HCT116 (cell line): ENCODE results near the gene PEAK3.

Experiments used
- JUND ChIP-seq: IDR thresholded peaks from 2 replicates; pipeline ENCODE4 v1.6.1; 2012
- POLR2A ChIP-seq: IDR thresholded peaks from 2 replicates; pipeline ENCODE4 v1.7.0; 2011; ENCODE audit warnings: borderline replicate concordance; ENCODE audit not compliant: insufficient read depth, insufficient read length; ENCODE audit errors: extremely low read depth
- YY1 ChIP-seq: IDR thresholded peaks from 2 replicates; pipeline ENCODE4 v1.6.1; 2011; ENCODE audit warnings: low read length, low read depth, moderate library complexity, mild to moderate bottlenecking; ENCODE audit not compliant: insufficient replicate concordance; ENCODE audit errors: extremely low read depth
- TF ChIP-seq, protein P1 (sequence below): IDR thresholded peaks from 2 replicates; pipeline ENCODE4 v1.6.1; 2012; ENCODE audit warnings: low read depth
- TF ChIP-seq, protein P2 (sequence below), 3 experiments: fragments of 200-600 bp in 1 of 3; sonication (generic) in 1 of 3; IDR thresholded peaks in 2 of 3; conservative IDR thresholded peaks in 1 of 3; 2 replicates each; pipeline ENCODE4 v1.5.1; 2012 to 2017; ENCODE audit warnings: low read depth in 2 of 3, low read length in 2 of 3, antibody characterized with exemption in 1 of 3, borderline replicate concordance in 1 of 3, control low read depth in 1 of 3, mild to moderate bottlenecking in 1 of 3, mixed read lengths in 1 of 3, mixed run types in 1 of 3, moderate library complexity in 1 of 3; ENCODE audit not compliant: insufficient read depth in 1 of 3
- TF ChIP-seq, protein P3 (sequence below): IDR thresholded peaks from 2 replicates; pipeline ENCODE4 v1.6.1; 2011; ENCODE audit warnings: mild to moderate bottlenecking, low read length, moderate library complexity; ENCODE audit not compliant: insufficient replicate concordance; ENCODE audit errors: extremely low read depth

DNA sequence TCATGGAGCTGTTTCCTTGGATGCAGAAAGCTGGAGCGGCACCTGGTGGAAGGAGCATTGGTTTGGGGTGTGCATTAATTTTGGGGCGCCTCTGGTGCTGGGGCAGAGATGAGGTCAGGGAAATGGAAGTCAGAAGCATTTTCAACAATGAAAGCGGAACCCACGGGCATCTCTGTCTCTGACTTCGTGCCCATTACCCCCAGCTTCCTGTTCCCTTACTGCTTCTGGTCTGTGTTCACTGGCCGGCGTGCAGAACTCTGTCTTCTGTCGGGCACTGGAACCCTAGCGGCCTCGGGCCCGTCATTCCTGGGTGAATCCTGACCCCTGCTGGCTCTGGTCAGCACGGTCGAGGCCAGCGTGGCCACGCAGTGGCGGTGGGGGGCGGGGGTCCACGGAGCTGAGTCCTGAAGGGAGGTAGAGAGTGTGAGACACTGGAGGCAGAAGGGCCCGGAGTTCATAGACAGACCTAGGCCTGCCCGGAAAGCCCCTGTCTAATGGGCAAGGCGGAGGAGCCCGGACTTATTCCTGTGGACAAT, 33.9 kb upstream of the PEAK3 start:
- no peak for TF ChIP-seq POLR2A
- TF ChIP-seq JUND: no peak
- no peak for TF ChIP-seq YY1
- TF ChIP-seq, protein P1, sequence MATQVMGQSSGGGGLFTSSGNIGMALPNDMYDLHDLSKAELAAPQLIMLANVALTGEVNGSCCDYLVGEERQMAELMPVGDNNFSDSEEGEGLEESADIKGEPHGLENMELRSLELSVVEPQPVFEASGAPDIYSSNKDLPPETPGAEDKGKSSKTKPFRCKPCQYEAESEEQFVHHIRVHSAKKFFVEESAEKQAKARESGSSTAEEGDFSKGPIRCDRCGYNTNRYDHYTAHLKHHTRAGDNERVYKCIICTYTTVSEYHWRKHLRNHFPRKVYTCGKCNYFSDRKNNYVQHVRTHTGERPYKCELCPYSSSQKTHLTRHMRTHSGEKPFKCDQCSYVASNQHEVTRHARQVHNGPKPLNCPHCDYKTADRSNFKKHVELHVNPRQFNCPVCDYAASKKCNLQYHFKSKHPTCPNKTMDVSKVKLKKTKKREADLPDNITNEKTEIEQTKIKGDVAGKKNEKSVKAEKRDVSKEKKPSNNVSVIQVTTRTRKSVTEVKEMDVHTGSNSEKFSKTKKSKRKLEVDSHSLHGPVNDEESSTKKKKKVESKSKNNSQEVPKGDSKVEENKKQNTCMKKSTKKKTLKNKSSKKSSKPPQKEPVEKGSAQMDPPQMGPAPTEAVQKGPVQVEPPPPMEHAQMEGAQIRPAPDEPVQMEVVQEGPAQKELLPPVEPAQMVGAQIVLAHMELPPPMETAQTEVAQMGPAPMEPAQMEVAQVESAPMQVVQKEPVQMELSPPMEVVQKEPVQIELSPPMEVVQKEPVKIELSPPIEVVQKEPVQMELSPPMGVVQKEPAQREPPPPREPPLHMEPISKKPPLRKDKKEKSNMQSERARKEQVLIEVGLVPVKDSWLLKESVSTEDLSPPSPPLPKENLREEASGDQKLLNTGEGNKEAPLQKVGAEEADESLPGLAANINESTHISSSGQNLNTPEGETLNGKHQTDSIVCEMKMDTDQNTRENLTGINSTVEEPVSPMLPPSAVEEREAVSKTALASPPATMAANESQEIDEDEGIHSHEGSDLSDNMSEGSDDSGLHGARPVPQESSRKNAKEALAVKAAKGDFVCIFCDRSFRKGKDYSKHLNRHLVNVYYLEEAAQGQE: no peak
- TF ChIP-seq, protein P2, sequence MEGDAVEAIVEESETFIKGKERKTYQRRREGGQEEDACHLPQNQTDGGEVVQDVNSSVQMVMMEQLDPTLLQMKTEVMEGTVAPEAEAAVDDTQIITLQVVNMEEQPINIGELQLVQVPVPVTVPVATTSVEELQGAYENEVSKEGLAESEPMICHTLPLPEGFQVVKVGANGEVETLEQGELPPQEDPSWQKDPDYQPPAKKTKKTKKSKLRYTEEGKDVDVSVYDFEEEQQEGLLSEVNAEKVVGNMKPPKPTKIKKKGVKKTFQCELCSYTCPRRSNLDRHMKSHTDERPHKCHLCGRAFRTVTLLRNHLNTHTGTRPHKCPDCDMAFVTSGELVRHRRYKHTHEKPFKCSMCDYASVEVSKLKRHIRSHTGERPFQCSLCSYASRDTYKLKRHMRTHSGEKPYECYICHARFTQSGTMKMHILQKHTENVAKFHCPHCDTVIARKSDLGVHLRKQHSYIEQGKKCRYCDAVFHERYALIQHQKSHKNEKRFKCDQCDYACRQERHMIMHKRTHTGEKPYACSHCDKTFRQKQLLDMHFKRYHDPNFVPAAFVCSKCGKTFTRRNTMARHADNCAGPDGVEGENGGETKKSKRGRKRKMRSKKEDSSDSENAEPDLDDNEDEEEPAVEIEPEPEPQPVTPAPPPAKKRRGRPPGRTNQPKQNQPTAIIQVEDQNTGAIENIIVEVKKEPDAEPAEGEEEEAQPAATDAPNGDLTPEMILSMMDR (IDR thresholded peaks at IDR 0.05 in 2 of 3, conservative IDR thresholded peaks at IDR 0.05 in 1 of 3; ENCODE audit: borderline replicate concordance in 1 of 3, insufficient read depth in 1 of 3, low read depth in 2 of 3, low read length in 2 of 3): peak; percentile 32 to 49 (median 35); a peak in 4 of 6 replicates
- TF ChIP-seq, protein P3, sequence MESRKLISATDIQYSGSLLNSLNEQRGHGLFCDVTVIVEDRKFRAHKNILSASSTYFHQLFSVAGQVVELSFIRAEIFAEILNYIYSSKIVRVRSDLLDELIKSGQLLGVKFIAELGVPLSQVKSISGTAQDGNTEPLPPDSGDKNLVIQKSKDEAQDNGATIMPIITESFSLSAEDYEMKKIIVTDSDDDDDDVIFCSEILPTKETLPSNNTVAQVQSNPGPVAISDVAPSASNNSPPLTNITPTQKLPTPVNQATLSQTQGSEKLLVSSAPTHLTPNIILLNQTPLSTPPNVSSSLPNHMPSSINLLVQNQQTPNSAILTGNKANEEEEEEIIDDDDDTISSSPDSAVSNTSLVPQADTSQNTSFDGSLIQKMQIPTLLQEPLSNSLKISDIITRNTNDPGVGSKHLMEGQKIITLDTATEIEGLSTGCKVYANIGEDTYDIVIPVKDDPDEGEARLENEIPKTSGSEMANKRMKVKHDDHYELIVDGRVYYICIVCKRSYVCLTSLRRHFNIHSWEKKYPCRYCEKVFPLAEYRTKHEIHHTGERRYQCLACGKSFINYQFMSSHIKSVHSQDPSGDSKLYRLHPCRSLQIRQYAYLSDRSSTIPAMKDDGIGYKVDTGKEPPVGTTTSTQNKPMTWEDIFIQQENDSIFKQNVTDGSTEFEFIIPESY: no peak
